Mesenchymal stem cell (in vitro differentiated cells and primary cell): ENCODE measurements around the gene KRT86.

ENCODE experiments used
- DNase-seq: peaks from one replicate; pipeline ENCODE4 v3.0.0-alpha.2; 2013
- H2AFZ ChIP-seq: one replicate; pipeline ENCODE4 v1.6.1; 2013; ENCODE audit warnings: low read depth, mild to moderate bottlenecking, control low read depth, inconsistent platforms, low read length, moderate library complexity
- H2AK5ac ChIP-seq: 2 replicates; pipeline ENCODE4 v1.6.1; 2013; ENCODE audit warnings: low read length, moderate library complexity, mild to moderate bottlenecking, inconsistent platforms; ENCODE audit not compliant: severe bottlenecking
- H2BK120ac ChIP-seq: one replicate; pipeline ENCODE4 v1.6.1; 2013; ENCODE audit warnings: low read depth, mild to moderate bottlenecking, inconsistent platforms, low read length, moderate library complexity
- H2BK12ac ChIP-seq, 2 experiments: one replicate each; pipeline ENCODE4 v1.6.1; 2013; ENCODE audit warnings: inconsistent platforms in 2 of 2, low read length in 2 of 2, mild to moderate bottlenecking in 2 of 2, moderate library complexity in 2 of 2, control low read depth in 1 of 2
- H2BK15ac ChIP-seq: one replicate; pipeline ENCODE4 v1.6.1; 2013; ENCODE audit warnings: mild to moderate bottlenecking, low read depth, inconsistent platforms; ENCODE audit not compliant: poor library complexity, severe bottlenecking
- H2BK5ac ChIP-seq: 2 replicates; pipeline ENCODE4 v1.6.1; 2013; ENCODE audit warnings: low read depth, mild to moderate bottlenecking, low read length, control low read depth, inconsistent platforms; ENCODE audit not compliant: poor library complexity, severe bottlenecking
- H3K14ac ChIP-seq, 2 experiments: one replicate each; pipeline ENCODE4 v1.6.1; 2013; ENCODE audit warnings: inconsistent platforms in 2 of 2, low read length in 2 of 2, control low read depth in 1 of 2, mild to moderate bottlenecking in 1 of 2, moderate library complexity in 1 of 2
- H3K18ac ChIP-seq, 2 experiments: one replicate each; pipeline ENCODE4 v1.6.1; 2013; ENCODE audit warnings: inconsistent platforms in 2 of 2, low read length in 2 of 2, control low read depth in 1 of 2, low read depth in 1 of 2, mild to moderate bottlenecking in 1 of 2
- H3K23ac ChIP-seq, 2 experiments: one replicate each; pipeline ENCODE4 v1.6.1; 2013; ENCODE audit warnings: inconsistent platforms in 2 of 2, low read length in 2 of 2, mild to moderate bottlenecking in 2 of 2, moderate library complexity in 2 of 2, control low read depth in 1 of 2
- H3K27ac ChIP-seq: 2 replicates; pipeline ENCODE4 v1.5.1; 2013; ENCODE audit warnings: mild to moderate bottlenecking, moderate library complexity, low read length, control low read depth, inconsistent platforms; ENCODE audit not compliant: poor library complexity, severe bottlenecking
- H3K27me3 ChIP-seq, 2 experiments: 2 replicates each; pipeline versions ENCODE4 v1.6.1 to v1.7.0; 2013; ENCODE audit warnings: low read length in 2 of 2, mild to moderate bottlenecking in 2 of 2, moderate library complexity in 2 of 2, control low read depth in 1 of 2, inconsistent platforms in 1 of 2; ENCODE audit not compliant: control insufficient read depth in 1 of 2, insufficient read depth in 1 of 2
- H3K36me3 ChIP-seq, 2 experiments: 2 replicates each; pipeline versions ENCODE4 v1.6.1 to v1.7.0; 2013; ENCODE audit warnings: low read length in 2 of 2, control low read depth in 1 of 2, inconsistent platforms in 1 of 2, low read depth in 1 of 2, mild to moderate bottlenecking in 1 of 2; ENCODE audit not compliant: insufficient read depth in 2 of 2, control insufficient read depth in 1 of 2
- H3K4ac ChIP-seq, 2 experiments: one replicate each; pipeline ENCODE4 v1.6.1; 2013; ENCODE audit warnings: inconsistent platforms in 2 of 2, low read length in 2 of 2, mild to moderate bottlenecking in 2 of 2, moderate library complexity in 2 of 2, control low read depth in 1 of 2, low read depth in 1 of 2
- H3K4me1 ChIP-seq: 2 replicates; pipeline ENCODE4 v1.6.1; 2013; ENCODE audit warnings: low read depth, low read length, control low read depth; ENCODE audit not compliant: control insufficient read depth, insufficient read depth
- H3K4me2 ChIP-seq: 2 replicates; pipeline ENCODE4 v1.6.1; 2013; ENCODE audit warnings: low read length, mild to moderate bottlenecking, inconsistent platforms; ENCODE audit not compliant: poor library complexity, severe bottlenecking
- H3K4me3 ChIP-seq, 2 experiments: 2 replicates each; pipeline versions ENCODE4 v1.5.1 to v1.7.0; 2013; ENCODE audit warnings: low read length in 2 of 2, mild to moderate bottlenecking in 2 of 2, control low read depth in 1 of 2, low read depth in 1 of 2; ENCODE audit not compliant: insufficient read depth in 1 of 2
- H3K79me1 ChIP-seq: replicated peaks from 2 replicates; pipeline ENCODE4 v1.6.1; 2013; ENCODE audit warnings: mild to moderate bottlenecking, control low read depth, low read length, inconsistent platforms; ENCODE audit not compliant: poor library complexity, severe bottlenecking
- H3K9ac ChIP-seq: 2 replicates; pipeline ENCODE4 v1.7.0; 2013; ENCODE audit warnings: mild to moderate bottlenecking, low read length, moderate library complexity
- H3K9me3 ChIP-seq: 2 replicates; pipeline ENCODE4 v1.7.0; 2013; ENCODE audit warnings: mild to moderate bottlenecking, low read length; ENCODE audit not compliant: control insufficient read depth
- H4K8ac ChIP-seq: one replicate; pipeline ENCODE4 v1.6.1; 2013; ENCODE audit warnings: inconsistent platforms, mild to moderate bottlenecking, low read length, moderate library complexity
- H4K91ac ChIP-seq: one replicate; pipeline ENCODE4 v1.6.1; 2013; ENCODE audit warnings: mild to moderate bottlenecking, low read length, inconsistent platforms
- WGBS: methylation state at CpG from one replicate; pipeline ENCODE4 v1.1.7; 2013; ENCODE audit warnings: mixed read lengths; 5-methylcytosine and 5-hydroxymethylcytosine counted together

Gene KRT86

DNA sequence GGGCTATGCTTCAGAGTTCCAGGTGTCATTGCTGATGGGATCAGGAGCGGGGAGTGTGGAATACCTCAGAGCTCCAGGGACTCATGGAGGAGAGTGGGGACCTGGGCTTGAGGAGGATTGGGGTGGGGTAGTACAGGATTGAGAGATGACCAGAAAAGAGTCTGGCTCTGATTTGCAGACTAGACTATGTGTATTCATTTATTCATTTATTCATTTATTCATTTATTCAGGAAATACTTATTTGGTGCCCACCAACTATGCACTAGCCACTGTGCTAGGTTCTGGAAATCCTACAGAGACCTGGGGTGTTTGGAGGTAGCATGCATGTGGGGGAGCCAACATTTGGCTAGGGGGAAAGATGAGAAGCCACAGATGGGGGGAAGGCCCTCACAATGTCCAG, 47.6 kb downstream of the KRT86 start:
- no peak overlapping the region for H2AK5ac ChIP-seq
- H2BK5ac ChIP-seq: no peak overlapping the region
- H4K8ac ChIP-seq: no peak overlapping the region
- no peak overlapping the region for H2BK12ac ChIP-seq
- H2BK120ac ChIP-seq: no peak overlapping the region
- H3K9ac ChIP-seq: no peak overlapping the region
- H4K91ac ChIP-seq: no peak overlapping the region
- H3K79me1 ChIP-seq: no peaks in the 10 kb centered on the region
- H3K27ac ChIP-seq: no peak overlapping the region
- no peak overlapping the region for H2BK15ac ChIP-seq
- H2AFZ ChIP-seq: no peak overlapping the region
- H3K4me2 ChIP-seq: no peak overlapping the region
- H3K4me1 ChIP-seq: no peaks in the 10 kb centered on the region
- no peak overlapping the region for H3K4ac ChIP-seq
- no peak overlapping the region for H3K23ac ChIP-seq
- no peak overlapping the region for H3K18ac ChIP-seq
- no peaks in the 10 kb centered on the region for H3K9me3 ChIP-seq
- H3K36me3 ChIP-seq: no peaks in the 10 kb centered on the region
- 89% methylated on average over 1 of the region's 1 CpG for WGBS
- H3K14ac ChIP-seq: no peak overlapping the region
- H3K27me3 ChIP-seq: peaks cover 72 to 89% of the 10 kb centered on the region in 2 experiments
- H3K4me3 ChIP-seq: no peak overlapping the region
- DNase-seq: no peak

DNA sequence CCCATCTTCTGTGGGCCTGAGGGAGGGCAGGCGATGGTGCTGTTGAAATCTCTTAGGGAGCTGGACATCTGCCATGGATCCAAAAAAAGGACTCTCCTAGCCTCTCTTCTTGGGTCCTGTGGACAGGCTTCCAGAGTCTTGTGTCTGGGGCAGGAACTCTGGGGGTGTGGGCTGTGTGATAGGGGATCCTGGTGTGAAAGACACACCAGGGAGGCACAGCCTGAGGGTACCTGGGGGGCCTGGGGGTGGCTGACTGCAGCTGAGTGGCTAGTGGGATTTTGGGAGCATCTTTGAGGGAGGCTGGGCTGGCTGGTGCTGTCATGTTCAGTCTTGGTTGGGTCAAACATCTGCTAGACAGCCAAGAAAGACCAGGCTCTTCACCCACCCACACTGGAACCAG, 48.6 kb downstream of the KRT86 start:
- Histone ChIP-seq H3K4me3 (no peak overlapping the region), H3K36me3 (no peaks in the 10 kb centered on the region), H3K4me2 (no peak overlapping the region), H3K23ac (no peak overlapping the region), H2BK5ac (no peak overlapping the region), H4K8ac (no peak overlapping the region), H2BK12ac (no peak overlapping the region), H3K9ac (no peak overlapping the region), H4K91ac (no peak overlapping the region), H3K4ac (no peak overlapping the region), H2BK120ac (no peak overlapping the region), H3K18ac (no peak overlapping the region), H3K4me1 (no peaks in the 10 kb centered on the region), H3K14ac (no peak overlapping the region), H3K79me1 (no peaks in the 10 kb centered on the region), H3K9me3 (no peaks in the 10 kb centered on the region), H2BK15ac (no peak overlapping the region), H3K27me3 (peaks cover 66 to 89% of the 10 kb centered on the region in 2 experiments), H3K27ac (no peak overlapping the region), H2AFZ (no peak overlapping the region), H2AK5ac (no peak overlapping the region)
- WGBS: 43% methylated on average over 1 of the region's 1 CpG
- no peak for DNase-seq

DNA sequence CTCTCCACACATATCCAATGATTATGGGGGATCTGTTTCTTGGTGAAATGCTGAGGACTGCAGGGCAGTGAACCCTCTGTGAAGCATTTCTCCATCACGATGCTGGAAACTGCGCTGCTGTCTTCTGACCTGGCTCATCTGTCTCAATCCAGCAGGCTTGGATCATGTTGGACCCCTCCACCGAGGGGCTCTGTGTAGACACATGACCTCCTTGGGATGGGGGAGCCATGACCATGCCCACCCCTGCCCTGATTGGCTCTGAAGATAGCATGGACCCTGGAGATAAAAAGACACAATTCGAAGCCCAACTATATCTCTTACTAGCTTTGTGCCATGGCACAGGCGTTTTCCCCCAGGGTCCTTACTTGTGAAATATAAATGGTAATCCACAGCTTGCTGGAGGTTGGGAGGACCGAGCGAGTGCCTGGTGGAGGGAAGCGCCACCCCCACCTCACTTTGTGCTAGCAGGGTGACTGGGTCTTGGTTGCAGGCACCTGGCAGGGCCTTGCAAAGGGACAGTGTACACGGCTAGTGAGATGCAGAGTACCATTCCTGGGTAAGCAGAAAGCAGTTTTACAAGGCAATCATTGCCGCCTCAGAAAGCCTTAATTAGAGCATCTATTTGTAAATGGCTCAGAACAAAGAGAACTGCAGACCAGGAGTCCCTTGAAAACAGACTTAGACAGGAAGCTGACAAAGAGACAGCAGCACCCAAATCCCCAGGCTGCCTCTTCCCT, 49.1 kb downstream of the KRT86 start:
- no peaks in the 10 kb centered on the region for H3K4me1 ChIP-seq
- no peak overlapping the region for H2BK12ac ChIP-seq
- H2BK120ac ChIP-seq: no peak overlapping the region
- H2BK5ac ChIP-seq: no peak overlapping the region
- H3K4me2 ChIP-seq: no peak overlapping the region
- H4K91ac ChIP-seq: no peak overlapping the region
- no peak overlapping the region for H2AK5ac ChIP-seq
- no peak overlapping the region for H3K4ac ChIP-seq
- no peaks in the 10 kb centered on the region for H3K79me1 ChIP-seq
- no peak overlapping the region for H3K9ac ChIP-seq
- DNase-seq: no peak
- H3K4me3 ChIP-seq: no peak overlapping the region
- H3K18ac ChIP-seq: no peak overlapping the region
- no peak overlapping the region for H4K8ac ChIP-seq
- H3K27me3 ChIP-seq: peaks cover 62 to 88% of the 10 kb centered on the region in 2 experiments
- no peak overlapping the region for H3K23ac ChIP-seq
- no peak overlapping the region for H3K27ac ChIP-seq
- no peak overlapping the region for H2AFZ ChIP-seq
- WGBS: 70% methylated on average over 9 of the region's 10 CpGs
- H3K36me3 ChIP-seq: no peaks in the 10 kb centered on the region
- no peak overlapping the region for H2BK15ac ChIP-seq
- H3K14ac ChIP-seq: no peak overlapping the region
- H3K9me3 ChIP-seq: no peaks in the 10 kb centered on the region

DNA sequence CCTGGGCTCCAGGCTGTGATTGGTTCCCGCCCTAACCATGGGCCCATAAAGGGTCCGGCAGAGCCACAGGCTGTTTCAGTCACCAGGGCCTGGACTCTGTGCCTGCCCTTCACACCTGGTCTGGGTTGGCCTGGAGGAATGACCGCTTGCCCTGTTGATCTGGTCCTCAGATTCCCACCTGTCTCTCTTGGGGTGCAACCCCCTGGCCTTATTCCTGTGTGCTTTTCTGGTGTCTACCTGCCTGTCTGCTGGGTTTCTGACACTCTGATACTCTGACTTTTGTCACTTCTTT, 49.7 kb downstream of the KRT86 start:
- Histone ChIP-seq H4K8ac (no peak overlapping the region), H3K4me1 (no peaks in the 10 kb centered on the region), H2BK15ac (no peak overlapping the region), H4K91ac (no peak overlapping the region), H2BK120ac (no peak overlapping the region), H3K27me3 (peaks cover 65 to 88% of the 10 kb centered on the region in 2 experiments), H3K9me3 (no peaks in the 10 kb centered on the region), H3K4me2 (no peak overlapping the region), H3K18ac (no peak overlapping the region), H2AK5ac (no peak overlapping the region), H3K23ac (no peak overlapping the region), H2AFZ (no peak overlapping the region), H3K36me3 (no peaks in the 10 kb centered on the region), H3K4me3 (no peak overlapping the region), H2BK12ac (no peak overlapping the region), H3K27ac (no peak overlapping the region), H3K79me1 (no peaks in the 10 kb centered on the region), H3K4ac (no peak overlapping the region), H3K14ac (no peak overlapping the region), H3K9ac (no peak overlapping the region), H2BK5ac (no peak overlapping the region)
- DNase-seq: no peak
- 84% methylated on average over 3 of the region's 3 CpGs for WGBS
